Measurements from ENCODE around the gene PDXK.

DNA sequence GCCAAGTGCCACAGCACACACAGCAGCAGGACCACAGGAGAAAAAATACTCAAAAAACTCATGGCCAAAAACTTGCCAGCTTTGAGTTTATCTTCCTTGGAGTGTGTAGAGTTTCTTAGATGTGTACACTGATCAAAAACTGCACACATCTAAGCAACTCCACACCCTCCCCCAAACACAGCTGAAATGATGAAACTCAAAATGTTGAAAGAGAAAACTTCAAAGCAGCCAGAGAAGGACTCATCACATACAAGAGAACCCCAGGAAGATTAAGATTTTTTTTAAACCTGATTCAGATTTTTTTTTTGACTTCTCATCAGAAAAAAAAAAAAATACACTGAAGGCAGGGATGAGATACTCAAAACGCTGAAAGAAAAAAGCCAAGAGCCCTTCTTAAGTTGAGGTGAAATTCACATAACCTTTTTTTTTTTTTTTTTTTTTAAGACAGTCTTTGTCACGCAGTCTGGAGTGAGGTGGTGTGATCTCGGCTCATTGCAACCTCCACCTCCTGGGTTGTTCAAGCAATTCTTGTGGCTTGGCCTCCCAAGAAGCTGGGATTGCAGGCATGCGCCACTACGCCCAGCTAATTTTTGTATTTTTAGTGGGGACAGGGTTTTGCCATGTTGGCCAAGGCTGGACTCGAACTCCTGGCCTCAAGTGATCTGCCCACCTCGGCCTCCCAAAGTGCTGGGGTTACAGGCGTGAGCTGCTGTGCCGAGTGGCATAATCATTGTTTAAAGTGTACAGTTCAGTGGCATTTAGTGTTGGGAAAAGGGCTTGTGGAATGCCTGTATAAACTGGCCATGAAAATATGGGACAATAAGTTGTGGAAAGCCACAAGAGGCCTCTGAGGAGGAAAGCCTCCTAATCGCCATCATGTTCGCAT lies 20.9 kb upstream of the PDXK start:
- TF ChIP-seq, protein P1, sequence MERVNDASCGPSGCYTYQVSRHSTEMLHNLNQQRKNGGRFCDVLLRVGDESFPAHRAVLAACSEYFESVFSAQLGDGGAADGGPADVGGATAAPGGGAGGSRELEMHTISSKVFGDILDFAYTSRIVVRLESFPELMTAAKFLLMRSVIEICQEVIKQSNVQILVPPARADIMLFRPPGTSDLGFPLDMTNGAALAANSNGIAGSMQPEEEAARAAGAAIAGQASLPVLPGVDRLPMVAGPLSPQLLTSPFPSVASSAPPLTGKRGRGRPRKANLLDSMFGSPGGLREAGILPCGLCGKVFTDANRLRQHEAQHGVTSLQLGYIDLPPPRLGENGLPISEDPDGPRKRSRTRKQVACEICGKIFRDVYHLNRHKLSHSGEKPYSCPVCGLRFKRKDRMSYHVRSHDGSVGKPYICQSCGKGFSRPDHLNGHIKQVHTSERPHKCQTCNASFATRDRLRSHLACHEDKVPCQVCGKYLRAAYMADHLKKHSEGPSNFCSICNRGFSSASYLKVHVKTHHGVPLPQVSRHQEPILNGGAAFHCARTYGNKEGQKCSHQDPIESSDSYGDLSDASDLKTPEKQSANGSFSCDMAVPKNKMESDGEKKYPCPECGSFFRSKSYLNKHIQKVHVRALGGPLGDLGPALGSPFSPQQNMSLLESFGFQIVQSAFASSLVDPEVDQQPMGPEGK (CRISPR knock-in tag; IDR thresholded peaks at IDR 0.05; ENCODE audit: borderline replicate concordance), result no peak
- TF ChIP-seq ARNTL (CRISPR knock-in tag; IDR thresholded peaks at IDR 0.05; ENCODE audit: borderline replicate concordance, low read depth) (no peak), ISL1 (CRISPR knock-in tag; IDR thresholded peaks at IDR 0.05) (no peak), ZFP30 (CRISPR knock-in tag; IDR thresholded peaks at IDR 0.05) (no peak), TOX (CRISPR knock-in tag; IDR thresholded peaks at IDR 0.05; ENCODE audit: borderline replicate concordance) (no peak), ZNF70 (CRISPR knock-in tag; IDR thresholded peaks at IDR 0.05) (no peak), ZNF565 (CRISPR knock-in tag; conservative IDR thresholded peaks at IDR 0.05; ENCODE audit: low read depth) (no peak), PPARA (CRISPR knock-in tag; IDR thresholded peaks at IDR 0.05; ENCODE audit: borderline replicate concordance) (no peak), RARB (CRISPR knock-in tag; IDR thresholded peaks at IDR 0.05) (no peak), BACH2 (CRISPR knock-in tag; IDR thresholded peaks at IDR 0.05; ENCODE audit: borderline replicate concordance) (no peak)
- TF ChIP-seq, protein P2, sequence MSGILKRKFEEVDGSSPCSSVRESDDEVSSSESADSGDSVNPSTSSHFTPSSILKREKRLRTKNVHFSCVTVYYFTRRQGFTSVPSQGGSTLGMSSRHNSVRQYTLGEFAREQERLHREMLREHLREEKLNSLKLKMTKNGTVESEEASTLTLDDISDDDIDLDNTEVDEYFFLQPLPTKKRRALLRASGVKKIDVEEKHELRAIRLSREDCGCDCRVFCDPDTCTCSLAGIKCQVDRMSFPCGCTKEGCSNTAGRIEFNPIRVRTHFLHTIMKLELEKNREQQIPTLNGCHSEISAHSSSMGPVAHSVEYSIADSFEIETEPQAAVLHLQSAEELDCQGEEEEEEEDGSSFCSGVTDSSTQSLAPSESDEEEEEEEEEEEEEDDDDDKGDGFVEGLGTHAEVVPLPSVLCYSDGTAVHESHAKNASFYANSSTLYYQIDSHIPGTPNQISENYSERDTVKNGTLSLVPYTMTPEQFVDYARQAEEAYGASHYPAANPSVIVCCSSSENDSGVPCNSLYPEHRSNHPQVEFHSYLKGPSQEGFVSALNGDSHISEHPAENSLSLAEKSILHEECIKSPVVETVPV (CRISPR knock-in tag; IDR thresholded peaks at IDR 0.05), result no peak
- TF ChIP-seq, protein P3, sequence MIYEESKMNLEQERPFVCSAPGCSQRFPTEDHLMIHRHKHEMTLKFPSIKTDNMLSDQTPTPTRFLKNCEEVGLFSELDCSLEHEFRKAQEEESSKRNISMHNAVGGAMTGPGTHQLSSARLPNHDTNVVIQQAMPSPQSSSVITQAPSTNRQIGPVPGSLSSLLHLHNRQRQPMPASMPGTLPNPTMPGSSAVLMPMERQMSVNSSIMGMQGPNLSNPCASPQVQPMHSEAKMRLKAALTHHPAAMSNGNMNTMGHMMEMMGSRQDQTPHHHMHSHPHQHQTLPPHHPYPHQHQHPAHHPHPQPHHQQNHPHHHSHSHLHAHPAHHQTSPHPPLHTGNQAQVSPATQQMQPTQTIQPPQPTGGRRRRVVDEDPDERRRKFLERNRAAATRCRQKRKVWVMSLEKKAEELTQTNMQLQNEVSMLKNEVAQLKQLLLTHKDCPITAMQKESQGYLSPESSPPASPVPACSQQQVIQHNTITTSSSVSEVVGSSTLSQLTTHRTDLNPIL (CRISPR knock-in tag; IDR thresholded peaks at IDR 0.05; ENCODE audit: low read depth), result no peak
- TF ChIP-seq, protein P4, sequence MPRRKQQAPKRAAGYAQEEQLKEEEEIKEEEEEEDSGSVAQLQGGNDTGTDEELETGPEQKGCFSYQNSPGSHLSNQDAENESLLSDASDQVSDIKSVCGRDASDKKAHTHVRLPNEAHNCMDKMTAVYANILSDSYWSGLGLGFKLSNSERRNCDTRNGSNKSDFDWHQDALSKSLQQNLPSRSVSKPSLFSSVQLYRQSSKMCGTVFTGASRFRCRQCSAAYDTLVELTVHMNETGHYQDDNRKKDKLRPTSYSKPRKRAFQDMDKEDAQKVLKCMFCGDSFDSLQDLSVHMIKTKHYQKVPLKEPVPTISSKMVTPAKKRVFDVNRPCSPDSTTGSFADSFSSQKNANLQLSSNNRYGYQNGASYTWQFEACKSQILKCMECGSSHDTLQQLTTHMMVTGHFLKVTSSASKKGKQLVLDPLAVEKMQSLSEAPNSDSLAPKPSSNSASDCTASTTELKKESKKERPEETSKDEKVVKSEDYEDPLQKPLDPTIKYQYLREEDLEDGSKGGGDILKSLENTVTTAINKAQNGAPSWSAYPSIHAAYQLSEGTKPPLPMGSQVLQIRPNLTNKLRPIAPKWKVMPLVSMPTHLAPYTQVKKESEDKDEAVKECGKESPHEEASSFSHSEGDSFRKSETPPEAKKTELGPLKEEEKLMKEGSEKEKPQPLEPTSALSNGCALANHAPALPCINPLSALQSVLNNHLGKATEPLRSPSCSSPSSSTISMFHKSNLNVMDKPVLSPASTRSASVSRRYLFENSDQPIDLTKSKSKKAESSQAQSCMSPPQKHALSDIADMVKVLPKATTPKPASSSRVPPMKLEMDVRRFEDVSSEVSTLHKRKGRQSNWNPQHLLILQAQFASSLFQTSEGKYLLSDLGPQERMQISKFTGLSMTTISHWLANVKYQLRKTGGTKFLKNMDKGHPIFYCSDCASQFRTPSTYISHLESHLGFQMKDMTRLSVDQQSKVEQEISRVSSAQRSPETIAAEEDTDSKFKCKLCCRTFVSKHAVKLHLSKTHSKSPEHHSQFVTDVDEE (CRISPR knock-in tag; IDR thresholded peaks at IDR 0.05), result no peak

Measured in SK-N-SH treated with all-trans-retinoic acid at 6 μM for 48 hours (cell line).